ENCODE data around the gene SYT5. TPM values are rescaled to one million over a fixed set of nuclear protein-coding genes. Genes with fewer than 3 reads are reported as not detected.

SYT5 gene
- total and polyA plus RNA-seq, 2 of the 13 experiments (the other 11 are each of a cell fraction or from before 2014, with no cell fraction given): not detected

- TF ChIP-seq TFE3 (CRISPR knock-in tag; IDR thresholded peaks at IDR 0.05) (0 out of 2 replicates have a peak, but pooled peaks have one; percentile 34), EEA1 (CRISPR knock-in tag; IDR thresholded peaks at IDR 0.05; ENCODE audit: borderline replicate concordance) (no peak), KAT8 (CRISPR knock-in tag; IDR thresholded peaks at IDR 0.05) (peak; percentile 64), PITX1 (CRISPR knock-in tag; IDR thresholded peaks at IDR 0.05) (0 out of 2 replicates have a peak, but pooled peaks have one; percentile 30), ZEB1 (IDR thresholded peaks at IDR 0.05; ENCODE audit: insufficient replicate concordance, low read depth) (peak; percentile 32), PHF8 (CRISPR knock-in tag; IDR thresholded peaks at IDR 0.05) (0 out of 2 replicates have a peak, but pooled peaks have one; percentile 22), MAZ (IDR thresholded peaks at IDR 0.05; ENCODE audit: borderline replicate concordance, low read depth, low read length) (peak; percentile 96), MAZ (CRISPR knock-in tag; IDR thresholded peaks at IDR 0.05; ENCODE audit: low read depth) (peak; percentile 67; the same call in 1 of the 2 replicates), MAFG (CRISPR knock-in tag; IDR thresholded peaks at IDR 0.05) (no peak), ERF (CRISPR knock-in tag; IDR thresholded peaks at IDR 0.05) (peak; percentile 52; the same call in 1 of the 2 replicates), MYC (CRISPR knock-in tag; IDR thresholded peaks at IDR 0.05; ENCODE audit: borderline replicate concordance) (peak; percentile 79; the same call in 1 of the 2 replicates), ZFAT (CRISPR knock-in tag; conservative IDR thresholded peaks at IDR 0.05) (no peak), FOSL2 (CRISPR knock-in tag; IDR thresholded peaks at IDR 0.05) (peak; percentile 42; the same call in 1 of the 2 replicates), ARNTL (CRISPR knock-in tag; IDR thresholded peaks at IDR 0.05) (peak; percentile 86), DNMT3B (CRISPR knock-in tag; conservative IDR thresholded peaks at IDR 0.05) (no peak), KDM2A (CRISPR knock-in tag; IDR thresholded peaks at IDR 0.05; ENCODE audit: borderline replicate concordance, low read depth) (peak; percentile 83; the same call in 1 of the 2 replicates), MTA1 (CRISPR knock-in tag; IDR thresholded peaks at IDR 0.05; ENCODE audit: borderline replicate concordance) (no peak), HNRNPLL (IDR thresholded peaks at IDR 0.05; ENCODE audit: low read depth, low read length, poor library complexity, severe bottlenecking) (peak; percentile 39), FIP1L1 (IDR thresholded peaks at IDR 0.05; ENCODE audit: borderline replicate concordance, insufficient read depth, low read depth, low read length) (no peak), IKZF5 (CRISPR knock-in tag; IDR thresholded peaks at IDR 0.05) (peak; percentile 31; the same call in 1 of the 2 replicates), ZNF383 (CRISPR knock-in tag; IDR thresholded peaks at IDR 0.05; ENCODE audit: borderline replicate concordance) (no peak)
- TF ChIP-seq, protein P1, sequence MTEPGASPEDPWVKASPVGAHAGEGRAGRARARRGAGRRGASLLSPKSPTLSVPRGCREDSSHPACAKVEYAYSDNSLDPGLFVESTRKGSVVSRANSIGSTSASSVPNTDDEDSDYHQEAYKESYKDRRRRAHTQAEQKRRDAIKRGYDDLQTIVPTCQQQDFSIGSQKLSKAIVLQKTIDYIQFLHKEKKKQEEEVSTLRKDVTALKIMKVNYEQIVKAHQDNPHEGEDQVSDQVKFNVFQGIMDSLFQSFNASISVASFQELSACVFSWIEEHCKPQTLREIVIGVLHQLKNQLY (CRISPR knock-in tag; IDR thresholded peaks at IDR 0.05): no peak; the same call in 1 of the 2 replicates
- TF ChIP-seq, protein P2, sequence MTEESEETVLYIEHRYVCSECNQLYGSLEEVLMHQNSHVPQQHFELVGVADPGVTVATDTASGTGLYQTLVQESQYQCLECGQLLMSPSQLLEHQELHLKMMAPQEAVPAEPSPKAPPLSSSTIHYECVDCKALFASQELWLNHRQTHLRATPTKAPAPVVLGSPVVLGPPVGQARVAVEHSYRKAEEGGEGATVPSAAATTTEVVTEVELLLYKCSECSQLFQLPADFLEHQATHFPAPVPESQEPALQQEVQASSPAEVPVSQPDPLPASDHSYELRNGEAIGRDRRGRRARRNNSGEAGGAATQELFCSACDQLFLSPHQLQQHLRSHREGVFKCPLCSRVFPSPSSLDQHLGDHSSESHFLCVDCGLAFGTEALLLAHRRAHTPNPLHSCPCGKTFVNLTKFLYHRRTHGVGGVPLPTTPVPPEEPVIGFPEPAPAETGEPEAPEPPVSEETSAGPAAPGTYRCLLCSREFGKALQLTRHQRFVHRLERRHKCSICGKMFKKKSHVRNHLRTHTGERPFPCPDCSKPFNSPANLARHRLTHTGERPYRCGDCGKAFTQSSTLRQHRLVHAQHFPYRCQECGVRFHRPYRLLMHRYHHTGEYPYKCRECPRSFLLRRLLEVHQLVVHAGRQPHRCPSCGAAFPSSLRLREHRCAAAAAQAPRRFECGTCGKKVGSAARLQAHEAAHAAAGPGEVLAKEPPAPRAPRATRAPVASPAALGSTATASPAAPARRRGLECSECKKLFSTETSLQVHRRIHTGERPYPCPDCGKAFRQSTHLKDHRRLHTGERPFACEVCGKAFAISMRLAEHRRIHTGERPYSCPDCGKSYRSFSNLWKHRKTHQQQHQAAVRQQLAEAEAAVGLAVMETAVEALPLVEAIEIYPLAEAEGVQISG (CRISPR knock-in tag; IDR thresholded peaks at IDR 0.05): peak; percentile 46; the same call in 1 of the 2 replicates
Measured at GRCh38 chr19:55160128-55160985, 19.7 kb downstream of the SYT5 start (continued).
